GM12878 (cell line): ENCODE measurements around the gene NSD2. TPM values are rescaled to one million over a fixed set of nuclear protein-coding genes. Genes with fewer than 3 reads are reported as not detected.

Experiments used
- ATAC-seq: fragments of 200-7000 bp; cut with Tn5 transposase; 3 replicates; pipeline ENCODE4 v1.9.1; 2020; ENCODE audit warnings: mild to moderate bottlenecking, moderate library complexity
- BruUV-seq: library from RNA; stranded (reverse); fragments of 400-500 nt; replicated peaks from 2 replicates; lab custom pipeline; 2021; lab: Mats Ljungman, UMichigan
- CTCF ChIA-PET: fragments of 300-600 bp; sonication (Branson Sonifier 250); formaldehyde crosslinking; extraction: SDS; loops from one replicate; lab custom pipeline; 2021; ENCODE audit warnings: inconsistent platforms; lab: Yijun Ruan, JAX
- POLR2A ChIA-PET: fragments of 350-600 bp; formaldehyde crosslinking; extraction: SDS; loops from one replicate; lab custom pipeline; 2021; ENCODE audit warnings: inconsistent platforms; lab: Charles Lee
- RAD21 ChIA-PET: fragments of 300-600 bp; sonication (Branson Sonifier 250); formaldehyde crosslinking; loops from one replicate; lab custom pipeline; 2023; ENCODE audit warnings: antibody characterized with exemption; ENCODE audit not compliant: unreplicated experiment; lab: Charles Lee
- SMC1A ChIA-PET: fragments of 300-600 bp; sonication (Branson Sonifier 250); formaldehyde crosslinking; loops from one replicate; lab custom pipeline; 2023; ENCODE audit not compliant: unreplicated experiment, uncharacterized antibody; lab: Charles Lee
- DNase-seq: peaks from one replicate; pipeline ENCODE4 v3.0.0-alpha.2; 2011; ENCODE audit warnings: low read depth, low spot score
- FAIRE-seq: peaks from 3 replicates; lab custom pipeline; 2011; peaks lifted over from hg19 to GRCh38; lab: Jason Lieb, UNC
- H2AFZ ChIP-seq: 2 replicates; pipeline ENCODE4 v1.6.0; 2011; ENCODE audit warnings: low read depth, low read length, control low read depth; ENCODE audit not compliant: control insufficient read depth
- H3K27ac ChIP-seq: 2 replicates; pipeline ENCODE4 v1.5.1; 2011; ENCODE audit warnings: control low read depth; ENCODE audit not compliant: control insufficient read depth, insufficient read depth
- H3K27me3 ChIP-seq, 2 experiments: replicated peaks in 1 of 2; 2 replicates each; pipeline versions ENCODE4 v1.6.0 to v1.6.1; 2011; ENCODE audit warnings: low read length in 1 of 2; ENCODE audit not compliant: control insufficient read depth in 2 of 2, insufficient read depth in 2 of 2
- H3K36me3 ChIP-seq, 2 experiments: 2 replicates each; pipeline ENCODE4 v1.5.1; 2011; ENCODE audit warnings: low read length in 1 of 2; ENCODE audit not compliant: control insufficient read depth in 2 of 2, insufficient read depth in 2 of 2
- H3K4me1 ChIP-seq: 2 replicates; pipeline ENCODE4 v1.6.1; 2011; ENCODE audit warnings: mild to moderate bottlenecking, low read length, moderate library complexity, mixed read lengths; ENCODE audit not compliant: control insufficient read depth, insufficient read depth
- H3K4me2 ChIP-seq: 2 replicates; pipeline ENCODE4 v1.6.0; 2011; ENCODE audit warnings: control low read depth; ENCODE audit not compliant: control insufficient read depth, insufficient read depth
- H3K4me3 ChIP-seq: fragments of 200-600 bp; sonication (generic); 2 replicates; pipeline ENCODE4 v1.5.1; 2016
- H3K79me2 ChIP-seq: 2 replicates; pipeline ENCODE4 v1.6.0; 2011; ENCODE audit warnings: low read length; ENCODE audit not compliant: control insufficient read depth, insufficient read depth
- H3K9ac ChIP-seq: 2 replicates; pipeline ENCODE4 v1.8.0; 2011; ENCODE audit warnings: low read length, control low read depth, mixed read lengths; ENCODE audit not compliant: control insufficient read depth, insufficient read depth
- H3K9me3 ChIP-seq: replicated peaks from 3 replicates; pipeline ENCODE4 v1.5.1; 2011; ENCODE audit warnings: mild to moderate bottlenecking, low read length; ENCODE audit not compliant: control insufficient read depth, insufficient read depth
- H4K20me1 ChIP-seq: 2 replicates; pipeline ENCODE4 v1.6.0; 2011; ENCODE audit not compliant: control insufficient read depth, insufficient read depth
- EZH2 ChIP-seq: IDR thresholded peaks from 2 replicates; pipeline ENCODE4 v1.6.1; 2012; ENCODE audit warnings: low read depth, mild to moderate bottlenecking, control low read depth, inconsistent platforms, low read length, borderline replicate concordance; ENCODE audit not compliant: control insufficient read depth
- JUNB ChIP-seq: IDR thresholded peaks from 2 replicates; pipeline ENCODE4 v1.6.1; 2016; ENCODE audit warnings: antibody characterized with exemption, mild to moderate bottlenecking
- NBN ChIP-seq: fragments of 450-650 bp; IDR thresholded peaks from 2 replicates; pipeline ENCODE4 v1.6.1; 2016
- POLR2A ChIP-seq: IDR thresholded peaks from 2 replicates; pipeline ENCODE4 v1.6.1; 2011; ENCODE audit warnings: low read depth, mild to moderate bottlenecking, low read length
- SKIL ChIP-seq: fragments of 450-650 bp; IDR thresholded peaks from 2 replicates; pipeline ENCODE4 v1.6.1; 2017; ENCODE audit warnings: mild to moderate bottlenecking, low read depth, inconsistent platforms; ENCODE audit not compliant: poor library complexity, severe bottlenecking
- ZNF592 ChIP-seq: fragments of 450-650 bp; IDR thresholded peaks from 2 replicates; pipeline ENCODE4 v1.6.1; 2017; ENCODE audit warnings: mild to moderate bottlenecking, moderate library complexity
- WGBS: methylation state at CpG from one replicate; pipeline ENCODE4 v1.1.6; 2016; ENCODE audit warnings: low lambda C conversion rate; ENCODE audit not compliant: insufficient replicate concordance, insufficient coverage; ENCODE audit errors: missing lambda C conversion rate; 5-methylcytosine and 5-hydroxymethylcytosine counted together
- in situ Hi-C: fragments of 300-500 bp; cut with MboI; formaldehyde crosslinking; loops from 9 replicates; pipeline ENCODE4 v1.14.3; 2018; ENCODE audit warnings: mixed read lengths
- intact Hi-C: fragments of 100-400 bp; cut with micrococcal nuclease; formaldehyde crosslinking; loops from one replicate; pipeline ENCODE4 v1.14.2; 2022; ENCODE audit not compliant: unreplicated experiment
- polyA plus RNA-seq, 11 experiments: library from polyadenylated mRNA; depleted of rRNA in 4 of 11; unstranded in 6 of 11; stranded (reverse) in 5 of 11; fragments of >200 nt; fragmentation: Nextera tagmentation in 4 of 11; fragmentation: Illumina TruSeq in 1 of 11; extraction: Ambion mirVana in 4 of 11; extraction: Trizol in 1 of 11; gene quantifications; 1 replicate in 1 of 11; 2 replicates in 10 of 11; pipeline versions ENCODE4 v1.2.1 to v1.2.3, GENCODE V29; 2011 to 2016; ENCODE audit warnings: inconsistent platforms in 2 of 11, missing spikeins in 2 of 11, low read depth in 1 of 11
- total RNA-seq, 4 experiments: library from RNA; depleted of rRNA in 3 of 4; stranded (reverse); fragments of >200 nt in 3 of 4; fragmentation: Illumina TruSeq in 1 of 4; extraction: Trizol in 1 of 4; gene quantifications; 2 replicates each; pipeline versions ENCODE4 v1.2.1 to v1.2.3, GENCODE V29; 2013 to 2021

NSD2 gene
- total and polyA plus RNA-seq, 10 of the 15 experiments (the other 5 are each of a cell fraction or from before 2014, with no cell fraction given): 8.6 to 139 (median 67.2) TPM

GRCh38 chr4:1985294-1985693 is 114.1 kb downstream of the NSD2 start (continued):
- TF ChIP-seq ZNF592 (no peak), NBN (no peak), SKIL (no peak)

- ChIA-PET RAD21 (no interaction called here), CTCF (interaction anchor here (0.7 kb wide), 1 partner anchor 1188 kb away, joined by 3 read pairs; no protein-coding TSS in a partner anchor), POLR2A (no interaction called here), SMC1A (no interaction called here)
- Histone ChIP-seq H3K27me3 (no peaks in the 10 kb centered on the region), H3K4me1 (no peaks in the 10 kb centered on the region), H3K4me2 (no peak overlapping the region), H3K79me2 (no peaks in the 10 kb centered on the region), H3K36me3 (peaks cover 19 to 59% of the 10 kb centered on the region in 2 experiments; a peak in 3 of 4 replicates), H3K9me3 (no peaks in the 10 kb centered on the region), H3K9ac (no peak overlapping the region), H2AFZ (no peak overlapping the region), H3K4me3 (no peak overlapping the region), H4K20me1 (no peaks in the 10 kb centered on the region), H3K27ac (no peak overlapping the region)
- DNase-seq (no peak), FAIRE-seq (no peak), ATAC-seq (no peak)
- intact Hi-C loops: no loop called here
- in situ Hi-C loops: no loop called here
- no TSS peak for BruUV-seq
- no peak for TF ChIP-seq JUNB
- TF ChIP-seq EZH2: no peak
- TF ChIP-seq POLR2A: peak; percentile 8; the same call in 1 of the 2 replicates
- 95% methylated on average over 43 of the region's 54 CpGs for WGBS
Measured at GRCh38 chr4:1985780-1986577, 114.8 kb downstream of the NSD2 start.
